IPS DF 4.7 (cell line): ENCODE measurements around the gene ARL5C.

Experiments used
- DNase-seq: peaks from one replicate; pipeline ENCODE4 v3.0.0-alpha.2; 2013; ENCODE audit warnings: low spot score; ENCODE audit errors: extremely low read depth

Gene ARL5C

GRCh38 chr17:39108461-39109375, 57.2 kb downstream of the ARL5C start:
- no peak for DNase-seq

GRCh38 chr17:39107973-39108372, 58.0 kb downstream of the ARL5C start:
- no peak for DNase-seq

GRCh38 chr17:39107155-39107554, 58.8 kb downstream of the ARL5C start:
- DNase-seq: no peak
